GDM1 (cell line): ENCODE measurements around the gene PCDHGB2.
A peak's percentile ranks its signal among the peaks of the same experiment; 100 is the strongest.
"Not testable (repeated sequence)": the region's sequence is repeated elsewhere in the genome, so short reads cannot be mapped to it uniquely, and the experiment has no call there.

Experiments used
- DNase-seq: peaks from one replicate; lab custom pipeline; 2025; lab: John Stamatoyannopoulos, UW

The PCDHGB2 gene

DNA sequence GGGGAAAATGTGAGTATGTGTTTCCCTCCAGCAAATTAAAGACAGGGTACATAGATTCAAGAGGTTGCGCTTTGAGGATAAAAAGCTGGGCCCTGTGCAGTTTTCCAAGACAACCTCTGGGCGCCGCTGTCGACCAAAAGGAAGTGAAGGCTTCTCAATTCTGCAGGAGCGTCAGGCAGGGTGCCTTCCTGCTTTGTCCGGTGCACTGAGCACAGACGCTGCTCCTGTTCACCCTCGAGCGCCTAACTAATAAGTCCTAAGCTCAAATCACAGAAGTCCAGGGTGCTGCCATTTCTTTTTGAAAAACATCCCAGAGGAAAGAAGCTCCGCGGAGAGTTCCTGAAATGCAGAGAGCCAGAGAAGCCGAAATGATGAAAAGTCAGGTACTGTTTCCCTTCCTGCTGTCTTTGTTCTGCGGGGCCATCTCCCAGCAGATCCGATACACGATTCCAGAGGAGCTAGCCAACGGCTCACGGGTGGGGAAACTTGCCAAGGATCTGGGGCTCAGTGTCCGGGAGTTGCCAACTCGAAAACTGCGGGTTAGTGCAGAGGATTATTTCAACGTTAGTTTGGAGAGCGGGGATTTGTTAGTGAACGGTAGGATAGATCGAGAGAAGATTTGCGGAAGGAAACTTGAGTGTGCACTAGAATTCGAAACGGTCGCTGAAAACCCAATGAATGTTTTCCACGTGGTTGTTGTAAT lies 9.7 kb upstream of the PCDHGB2 start, which contains the start of gene PCDHGB1:
PCDHGB1 (plus strand) TSS at position 183 of the 703 bp plus-strand sequence; CDS start at position 345, 162 bp downstream.
- DNase-seq: peak; percentile 1

DNA sequence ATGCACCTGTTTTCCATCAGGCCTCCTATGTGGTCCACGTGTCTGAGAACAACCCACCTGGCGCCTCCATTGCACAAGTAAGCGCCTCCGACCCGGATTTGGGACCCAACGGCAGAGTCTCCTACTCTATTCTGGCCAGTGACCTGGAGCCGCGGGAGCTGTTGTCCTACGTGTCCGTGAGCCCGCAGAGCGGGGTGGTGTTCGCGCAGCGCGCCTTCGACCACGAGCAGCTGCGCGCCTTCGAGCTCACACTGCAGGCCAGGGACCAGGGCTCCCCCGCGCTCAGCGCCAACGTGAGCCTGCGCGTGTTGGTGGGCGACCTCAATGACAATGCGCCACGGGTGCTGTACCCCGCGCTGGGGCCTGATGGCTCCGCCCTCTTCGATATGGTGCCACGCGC lies 8.2 kb upstream of the PCDHGB2 start:
- DNase-seq: no peak

DNA sequence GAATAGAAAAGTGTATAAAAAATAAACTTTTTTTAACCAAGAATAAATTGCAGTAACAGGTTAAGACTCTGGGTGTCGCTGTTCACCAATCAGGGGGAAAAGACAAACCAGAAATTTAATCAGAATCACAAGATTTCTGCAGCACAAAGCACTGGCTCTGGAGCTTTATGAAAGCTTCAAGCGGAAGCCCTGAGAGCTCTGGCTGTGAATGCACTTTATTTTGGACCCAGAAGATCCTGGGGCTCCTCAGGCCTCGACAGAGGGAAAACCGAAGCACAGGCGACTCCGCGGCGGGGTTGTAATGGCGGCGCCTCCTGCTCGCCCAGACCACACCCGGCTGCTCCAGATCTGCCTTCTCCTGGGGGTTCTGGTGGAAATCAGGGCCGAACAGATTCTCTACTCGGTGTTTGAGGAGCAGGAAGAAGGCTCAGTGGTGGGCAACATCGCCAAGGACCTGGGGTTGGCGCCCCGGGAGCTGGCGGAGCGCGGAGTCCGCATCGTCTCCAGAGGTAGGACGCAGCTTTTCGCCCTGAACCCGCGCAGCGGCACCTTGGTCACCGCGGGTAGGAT lies 4.8 kb upstream of the PCDHGB2 start, which contains the start of gene PCDHGA4:
PCDHGA4 (plus strand) TSS at position 122 of the 570 bp plus-strand sequence; CDS start at position 209, 87 bp downstream.
- no peak for DNase-seq

DNA sequence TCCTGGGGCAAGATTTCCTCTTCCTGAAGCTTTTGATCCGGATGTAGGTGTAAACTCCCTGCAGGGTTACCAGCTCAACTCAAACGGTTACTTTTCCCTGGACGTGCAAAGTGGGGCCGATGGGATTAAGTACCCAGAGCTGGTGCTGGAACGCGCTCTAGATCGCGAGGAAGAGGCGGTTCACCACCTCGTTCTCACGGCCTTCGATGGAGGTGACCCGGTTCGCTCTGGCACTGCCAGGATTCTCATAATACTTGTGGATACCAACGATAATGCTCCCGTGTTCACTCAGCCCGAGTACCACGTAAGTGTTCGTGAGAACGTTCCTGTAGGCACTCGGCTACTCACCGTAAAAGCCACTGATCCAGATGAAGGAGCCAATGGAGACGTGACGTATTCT lies 4.2 kb upstream of the PCDHGB2 start:
- no peak for DNase-seq

DNA sequence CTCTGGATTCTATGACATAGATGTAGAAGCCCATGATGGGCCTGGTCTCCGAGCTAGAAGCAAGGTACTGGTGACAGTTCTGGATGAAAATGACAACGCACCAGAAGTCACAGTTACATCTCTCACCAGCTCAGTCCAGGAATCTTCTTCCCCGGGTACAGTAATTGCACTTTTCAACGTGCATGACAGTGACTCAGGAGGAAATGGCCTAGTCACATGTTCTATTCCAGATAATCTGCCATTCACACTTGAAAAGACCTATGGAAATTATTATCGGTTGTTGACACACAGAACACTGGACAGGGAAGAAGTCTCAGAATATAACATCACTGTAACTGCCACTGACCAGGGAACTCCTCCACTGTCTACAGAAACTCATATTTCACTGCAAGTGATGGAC lies 3.7 kb upstream of the PCDHGB2 start:
- no peak for DNase-seq

DNA sequence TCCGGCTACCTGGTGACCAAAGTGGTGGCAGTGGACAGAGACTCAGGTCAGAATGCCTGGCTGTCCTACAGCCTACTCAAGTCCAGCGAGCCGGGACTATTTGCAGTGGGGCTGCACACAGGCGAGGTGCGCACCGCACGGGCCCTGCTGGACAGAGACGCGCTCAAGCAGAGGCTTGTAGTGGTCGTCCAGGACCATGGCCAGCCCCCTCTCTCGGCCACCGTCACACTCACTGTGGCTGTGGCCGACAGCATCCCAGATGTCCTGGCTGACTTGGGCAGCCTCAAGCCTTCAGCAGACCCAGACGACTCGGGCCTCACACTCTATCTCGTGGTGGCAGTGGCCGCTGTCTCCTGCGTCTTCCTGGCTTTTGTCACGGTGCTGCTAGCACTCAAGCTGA lies 2.8 kb upstream of the PCDHGB2 start:
- DNase-seq: no peak

DNA sequence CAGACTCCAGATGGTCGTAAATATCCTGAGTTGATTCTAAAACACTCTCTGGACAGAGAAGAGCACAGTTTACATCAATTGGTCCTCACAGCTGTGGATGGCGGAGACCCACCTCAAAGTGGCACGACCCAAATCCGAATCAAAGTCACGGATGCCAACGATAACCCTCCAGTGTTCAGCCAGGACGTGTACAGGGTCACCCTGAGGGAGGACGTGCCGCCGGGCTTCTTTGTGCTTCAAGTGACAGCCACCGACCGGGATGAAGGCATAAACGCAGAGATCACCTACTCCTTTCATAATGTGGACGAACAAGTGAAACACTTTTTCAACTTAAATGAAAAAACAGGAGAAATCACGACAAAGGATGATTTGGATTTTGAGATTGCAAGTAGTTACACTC lies 891 bp downstream of the PCDHGB2 start:
- DNase-seq: no peak

DNA sequence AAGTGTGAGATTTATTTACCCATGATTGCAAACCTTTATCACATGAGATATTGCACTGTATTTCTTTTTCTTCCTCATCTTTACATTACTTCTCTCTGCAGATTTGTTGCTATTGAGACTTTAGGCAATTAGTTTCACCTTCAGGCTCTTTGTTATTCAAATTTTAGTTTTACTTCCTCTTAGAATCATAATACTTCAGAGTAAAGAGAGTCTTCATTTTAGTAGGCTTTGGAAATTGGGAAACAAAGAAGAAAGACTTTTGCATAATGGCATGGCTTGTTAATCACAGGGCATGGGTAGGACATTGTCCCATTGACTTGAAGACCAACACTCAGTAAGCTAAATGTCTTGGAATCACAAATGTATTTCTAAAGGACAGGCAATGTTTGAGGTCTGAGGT lies 2.9 kb downstream of the PCDHGB2 start:
- DNase-seq: no peak

DNA sequence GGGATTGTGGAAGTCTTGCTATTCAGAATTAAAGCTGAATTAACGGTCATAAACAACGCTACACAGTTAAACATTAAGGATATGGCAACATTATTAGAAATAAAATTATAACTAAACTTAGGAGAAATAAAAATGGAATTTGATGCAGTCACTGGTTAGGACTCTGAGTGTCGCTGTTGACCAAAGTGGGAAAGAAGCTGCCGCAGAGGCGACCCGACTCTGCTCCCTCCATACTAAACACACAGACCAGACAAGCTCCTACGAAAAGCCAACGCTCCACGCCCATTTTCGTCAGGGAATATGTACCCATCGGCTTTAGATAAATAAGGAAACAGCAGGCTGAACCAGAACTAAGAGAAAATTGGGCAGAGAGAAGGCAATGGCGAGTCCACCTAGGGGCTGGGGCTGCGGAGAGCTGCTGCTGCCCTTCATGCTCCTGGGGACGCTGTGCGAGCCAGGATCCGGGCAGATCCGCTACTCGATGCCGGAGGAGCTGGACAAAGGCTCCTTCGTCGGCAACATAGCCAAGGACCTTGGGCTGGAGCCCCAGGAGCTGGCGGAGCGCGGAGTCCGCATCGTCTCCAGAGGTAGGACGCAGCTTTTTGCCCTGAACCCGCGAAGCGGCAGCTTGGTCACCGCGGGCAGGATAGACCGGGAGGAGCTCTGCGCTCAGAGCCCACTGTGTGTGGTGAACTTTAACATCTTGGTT lies 4.3 kb downstream of the PCDHGB2 start, which contains the start of gene PCDHGA5:
PCDHGA5 (plus strand) TSS at position 211 of the 709 bp plus-strand sequence; CDS start at position 380, 169 bp downstream.
- DNase-seq: no peak

DNA sequence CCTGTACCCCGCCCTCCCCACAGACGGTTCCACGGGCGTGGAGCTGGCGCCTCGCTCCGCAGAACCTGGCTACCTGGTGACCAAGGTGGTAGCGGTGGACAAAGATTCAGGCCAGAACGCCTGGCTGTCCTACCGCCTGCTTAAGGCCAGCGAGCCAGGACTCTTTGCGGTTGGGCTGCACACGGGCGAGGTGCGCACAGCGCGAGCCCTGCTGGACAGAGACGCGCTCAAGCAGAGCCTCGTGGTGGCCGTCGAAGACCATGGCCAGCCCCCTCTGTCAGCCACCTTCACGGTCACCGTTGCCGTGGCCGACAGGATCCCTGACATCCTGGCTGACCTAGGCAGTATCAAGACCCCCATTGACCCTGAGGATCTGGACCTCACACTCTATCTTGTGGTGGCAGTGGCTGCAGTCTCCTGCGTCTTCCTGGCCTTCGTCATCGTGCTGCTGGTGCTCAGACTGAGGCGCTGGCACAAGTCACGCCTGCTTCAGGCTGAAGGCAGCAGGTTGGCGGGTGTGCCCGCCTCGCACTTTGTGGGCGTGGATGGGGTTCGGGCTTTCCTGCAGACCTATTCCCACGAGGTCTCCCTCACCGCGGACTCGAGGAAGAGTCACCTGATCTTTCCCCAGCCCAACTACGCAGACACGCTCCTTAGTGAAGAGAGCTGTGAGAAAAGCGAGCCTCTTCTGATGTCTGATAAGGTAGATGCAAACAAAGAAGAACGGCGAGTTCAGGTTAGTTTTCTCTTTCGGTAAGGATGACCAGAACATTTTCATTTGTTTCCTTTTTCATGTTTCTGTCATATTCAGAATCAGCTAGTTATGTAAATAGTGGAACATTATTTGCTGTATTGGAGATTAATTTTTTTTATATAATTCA lies 6.5 kb downstream of the PCDHGB2 start:
- DNase-seq: no peak

DNA sequence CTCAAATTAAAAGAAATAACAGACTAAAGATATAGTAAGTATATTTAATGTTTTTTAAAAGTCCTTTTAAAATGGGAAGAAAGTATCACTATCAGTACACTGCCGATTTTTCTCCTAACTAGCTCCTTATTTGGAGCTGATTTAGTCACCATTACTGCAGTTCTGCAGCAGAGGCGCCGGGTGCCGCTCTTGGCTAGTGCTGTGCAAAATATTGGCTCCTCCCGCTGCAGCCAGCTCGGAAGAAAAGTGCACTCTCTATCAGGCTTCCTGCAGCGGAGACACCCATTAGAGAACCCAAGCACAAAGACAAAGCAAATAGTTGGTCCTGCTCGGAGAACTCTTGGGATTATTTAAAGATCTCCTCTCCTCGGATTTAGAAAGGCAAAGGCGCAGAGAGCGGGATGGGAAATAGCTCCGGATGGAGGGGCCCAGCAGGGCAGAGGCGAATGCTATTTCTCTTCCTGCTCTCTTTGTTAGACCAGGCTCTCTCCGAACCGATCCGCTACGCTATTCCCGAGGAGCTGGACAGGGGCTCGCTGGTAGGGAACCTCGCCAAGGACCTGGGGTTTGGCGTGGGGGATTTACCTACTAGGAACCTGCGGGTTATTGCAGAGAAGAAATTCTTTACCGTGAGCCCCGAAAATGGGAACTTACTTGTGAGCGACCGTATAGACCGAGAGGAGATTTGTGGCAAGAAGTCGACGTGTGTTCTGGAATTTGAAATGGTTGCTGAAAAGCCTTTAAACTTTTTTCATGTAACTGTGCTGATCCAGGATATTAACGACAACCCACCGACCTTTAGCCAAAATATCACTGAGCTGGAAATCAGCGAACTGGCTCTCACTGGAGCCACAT lies 10.4 kb downstream of the PCDHGB2 start, which contains the start of gene PCDHGB3:
PCDHGB3 (plus strand) TSS at position 249 of the 855 bp plus-strand sequence; CDS start at position 402, 153 bp downstream.
- DNase-seq: no peak

DNA sequence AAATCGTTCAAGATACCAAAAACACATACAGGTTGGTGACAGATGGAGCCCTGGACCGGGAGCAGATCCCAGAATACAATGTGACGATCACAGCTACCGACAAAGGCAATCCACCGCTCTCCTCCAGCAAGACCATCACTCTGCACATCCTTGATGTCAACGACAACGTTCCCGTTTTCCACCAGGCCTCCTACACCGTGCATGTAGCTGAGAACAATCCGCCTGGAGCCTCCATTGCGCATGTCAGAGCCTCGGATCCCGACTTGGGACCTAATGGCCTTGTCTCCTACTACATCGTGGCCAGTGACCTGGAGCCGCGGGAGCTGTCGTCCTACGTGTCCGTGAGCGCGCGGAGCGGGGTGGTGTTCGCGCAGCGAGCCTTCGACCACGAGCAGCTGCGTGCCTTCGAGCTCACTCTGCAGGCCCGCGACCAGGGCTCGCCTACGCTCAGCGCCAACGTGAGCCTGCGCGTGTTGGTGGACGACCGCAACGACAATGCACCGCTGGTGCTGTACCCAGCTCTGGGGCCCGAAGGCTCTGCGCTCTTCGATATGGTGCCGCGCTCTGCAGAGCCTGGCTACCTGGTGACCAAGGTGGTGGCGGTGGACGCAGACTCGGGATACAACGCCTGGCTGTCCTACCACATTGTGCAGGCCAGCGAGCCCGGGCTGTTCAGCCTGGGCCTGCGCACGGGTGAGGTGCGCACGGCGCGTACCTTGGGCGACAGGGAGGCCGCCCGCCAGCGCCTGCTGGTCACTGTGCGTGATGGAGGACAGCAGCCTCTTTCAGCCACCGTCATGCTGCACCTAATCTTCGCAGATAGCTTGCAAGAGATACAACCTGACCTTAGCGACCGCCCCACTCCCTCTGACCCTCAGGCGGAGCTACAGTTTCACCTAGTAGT lies 12.0 kb downstream of the PCDHGB2 start:
- no peak for DNase-seq

DNA sequence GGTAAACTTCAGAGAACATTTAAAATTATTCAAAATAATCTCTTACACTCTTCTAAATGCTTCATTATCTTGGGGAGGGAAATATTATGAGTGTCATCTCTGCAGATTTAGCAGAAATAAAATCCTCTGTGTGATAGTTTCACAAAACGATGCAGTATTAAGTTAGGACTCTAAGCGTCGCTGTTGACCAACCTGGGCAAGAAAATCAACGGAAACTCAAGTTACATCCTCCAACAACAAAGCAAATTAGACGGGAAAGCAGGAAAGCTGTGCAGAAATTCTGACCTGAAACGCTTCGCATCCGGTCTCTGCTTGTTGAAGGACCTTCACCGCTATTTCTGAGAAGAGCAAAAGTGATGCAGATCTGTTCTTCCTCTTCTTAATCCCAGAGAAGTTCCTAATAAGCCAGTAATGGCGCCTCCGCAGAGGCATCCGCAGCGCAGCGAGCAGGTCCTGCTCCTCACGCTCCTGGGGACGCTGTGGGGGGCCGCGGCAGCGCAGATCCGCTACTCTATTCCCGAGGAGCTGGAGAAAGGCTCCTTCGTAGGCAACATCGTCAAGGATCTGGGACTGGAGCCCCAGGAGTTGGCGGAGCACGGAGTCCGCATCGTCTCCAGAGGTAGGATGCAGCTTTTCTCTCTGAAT lies 14.0 kb downstream of the PCDHGB2 start, which contains the start of gene PCDHGA6:
PCDHGA6 (plus strand) TSS at position 219 of the 645 bp plus-strand sequence; CDS start at position 412, 193 bp downstream.
- DNase-seq: no peak

DNA sequence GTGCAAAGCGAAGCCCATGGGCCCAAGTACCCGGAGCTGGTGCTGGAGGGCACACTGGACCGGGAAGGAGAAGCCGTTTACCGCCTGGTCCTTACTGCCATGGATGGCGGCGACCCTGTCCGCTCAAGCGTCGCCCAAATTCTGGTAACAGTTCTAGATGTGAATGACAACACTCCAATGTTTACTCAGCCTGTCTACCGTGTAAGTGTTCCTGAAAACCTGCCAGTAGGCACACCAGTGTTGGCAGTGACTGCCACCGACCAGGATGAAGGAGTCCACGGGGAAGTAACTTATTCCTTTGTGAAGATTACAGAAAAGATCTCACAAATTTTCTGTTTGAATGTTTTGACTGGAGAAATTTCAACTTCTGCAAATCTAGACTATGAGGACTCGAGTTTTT lies 14.8 kb downstream of the PCDHGB2 start:
- DNase-seq: no peak

DNA sequence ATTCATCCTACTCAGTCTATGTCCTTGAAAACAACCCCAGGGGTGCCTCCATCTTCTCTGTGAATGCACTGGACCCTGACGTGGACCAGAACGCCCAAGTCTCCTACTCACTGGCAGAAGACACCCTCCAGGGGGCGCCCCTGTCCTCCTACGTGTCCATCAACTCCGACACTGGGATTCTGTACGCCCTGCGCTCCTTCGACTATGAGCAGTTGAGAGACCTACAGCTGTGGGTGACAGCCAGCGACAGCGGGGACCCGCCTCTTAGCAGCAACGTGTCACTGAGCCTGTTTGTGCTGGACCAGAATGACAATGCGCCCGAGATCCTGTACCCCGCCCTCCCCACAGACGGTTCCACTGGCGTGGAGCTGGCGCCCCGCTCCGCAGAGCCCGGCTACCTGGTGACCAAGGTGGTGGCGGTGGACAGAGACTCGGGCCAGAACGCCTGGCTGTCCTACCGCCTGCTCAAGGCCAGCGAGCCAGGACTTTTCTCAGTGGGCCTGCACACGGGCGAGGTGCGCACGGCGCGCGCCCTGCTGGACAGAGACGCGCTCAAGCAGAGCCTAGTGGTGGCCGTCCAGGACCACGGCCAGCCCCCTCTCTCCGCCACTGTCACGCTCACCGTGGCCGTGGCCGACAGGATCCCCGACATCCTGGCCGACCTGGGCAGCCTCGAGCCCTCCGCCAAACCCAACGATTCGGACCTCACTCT lies 15.8 kb downstream of the PCDHGB2 start:
- not testable (repeated sequence) for DNase-seq

DNA sequence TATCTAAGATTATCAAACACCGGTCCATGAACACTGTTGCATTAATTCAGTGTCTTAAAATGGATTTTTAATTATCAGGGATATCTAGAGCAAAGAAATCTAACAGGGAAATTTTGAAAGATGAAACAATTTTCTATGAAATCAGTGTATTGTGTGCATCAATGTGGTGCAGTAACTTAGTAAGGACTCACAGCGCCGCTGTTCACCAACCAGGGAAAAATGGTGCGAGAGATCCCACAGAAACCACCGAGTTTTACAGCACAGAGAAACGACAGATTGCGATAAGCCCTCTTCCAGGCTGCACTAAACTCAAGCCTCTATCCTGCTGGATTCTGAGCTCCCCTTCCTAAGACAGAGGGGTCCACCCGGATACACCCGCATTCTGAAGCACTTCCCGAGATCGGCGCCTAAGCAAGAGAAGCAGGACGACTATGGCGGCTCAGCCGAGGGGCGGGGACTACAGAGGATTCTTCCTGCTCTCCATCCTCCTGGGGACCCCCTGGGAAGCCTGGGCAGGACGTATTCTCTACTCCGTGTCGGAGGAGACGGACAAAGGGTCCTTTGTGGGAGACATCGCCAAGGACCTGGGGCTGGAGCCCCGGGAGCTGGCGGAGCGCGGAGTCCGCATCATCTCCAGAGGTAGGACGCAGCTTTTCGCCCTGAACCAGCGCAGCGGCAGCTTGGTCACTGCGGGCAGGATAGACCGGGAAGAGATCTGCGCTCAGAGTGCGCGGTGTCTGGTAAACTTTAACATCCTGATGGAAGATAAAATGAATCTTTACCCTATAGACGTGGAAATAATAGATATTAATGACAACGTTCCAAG lies 22.9 kb downstream of the PCDHGB2 start, which contains the start of gene PCDHGA7:
PCDHGA7 (plus strand) TSS at position 274 of the 826 bp plus-strand sequence; CDS start at position 432, 158 bp downstream.
- DNase-seq: no peak

DNA sequence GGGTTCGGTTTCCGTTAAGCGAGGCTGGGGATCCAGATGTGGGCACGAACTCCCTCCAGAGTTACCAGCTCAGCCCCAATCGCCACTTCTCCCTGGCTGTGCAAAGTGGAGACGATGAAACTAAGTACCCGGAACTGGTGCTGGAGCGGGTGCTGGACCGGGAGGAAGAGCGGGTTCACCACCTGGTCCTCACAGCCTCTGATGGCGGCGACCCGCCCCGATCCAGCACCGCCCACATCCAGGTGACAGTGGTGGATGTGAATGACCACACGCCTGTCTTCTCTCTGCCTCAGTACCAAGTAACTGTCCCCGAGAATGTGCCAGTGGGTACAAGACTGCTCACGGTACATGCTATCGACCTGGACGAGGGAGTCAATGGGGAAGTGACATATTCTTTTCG lies 23.6 kb downstream of the PCDHGB2 start:
- no peak for DNase-seq
